Measurements from ENCODE around the gene ZNF385D. TPM values are rescaled to one million over a fixed set of nuclear protein-coding genes. Genes with fewer than 3 reads are reported as not detected.

ZNF385D gene
- total RNA-seq, 1 experiment from 2014 or later, result not detected

GRCh38 chr3:21750080-21750696 is 822 bp downstream of the ZNF385D start:
- Histone ChIP-seq H3K27me3 (ENCODE audit: insufficient read depth, low read length) (no peaks in the 10 kb centered on the region), H3K27ac (ENCODE audit: low read depth, low read length) (no peak overlapping the region), H3K4me1 (ENCODE audit: control insufficient read depth in 1 of 2, insufficient read depth in 2 of 2, low read length in 2 of 2) (no peaks in the 10 kb centered on the region), H3K4me2 (ENCODE audit: low read length) (no peak overlapping the region), H3K36me3 (ENCODE audit: control insufficient read depth in 1 of 2, insufficient read depth in 2 of 2, low read length in 2 of 2) (no peaks in the 10 kb centered on the region; a peak in 1 of 4 replicates), H4K20me1 (ENCODE audit: insufficient read depth) (no peaks in the 10 kb centered on the region), H3K79me2 (ENCODE audit: insufficient read depth, low read length) (no peaks in the 10 kb centered on the region), H2AFZ (ENCODE audit: low read depth, low read length, poor library complexity, severe bottlenecking) (no peak overlapping the region), H3K9me2 (ENCODE audit: insufficient read depth) (no peaks in the 10 kb centered on the region), H3K9ac (ENCODE audit: low read length) (no peak overlapping the region), H3K4me3 (replicated peaks in 1 of 2; ENCODE audit: low read depth in 1 of 2, low read length in 2 of 2) (no peak overlapping the region), H3K9me3 (ENCODE audit: control insufficient read depth in 1 of 2, insufficient read depth in 1 of 2, low read depth in 1 of 2, low read length in 2 of 2) (peaks cover 5 to 16% of the 10 kb centered on the region in 2 experiments; a peak in 2 of 4 replicates)
- ChIA-PET CTCF (no interaction called here), RAD21 (ENCODE audit: low non-redundant PET in 1 of 2, low total read pairs in 2 of 2, uncharacterized antibody in 2 of 2, unreplicated experiment in 2 of 2) (no interaction called here), POLR2A (no interaction called here)
- BruUV-seq (replicated peaks), result no TSS peak
- DNase-seq (ENCODE audit: low read depth, low spot score) (no peak), ATAC-seq (no peak)
- TF ChIP-seq YY1 (IDR thresholded peaks at IDR 0.05; ENCODE audit: extremely low read depth, insufficient replicate concordance, low read depth, low read length), result no peak
- TF ChIP-seq FOSL1 (IDR thresholded peaks at IDR 0.05; ENCODE audit: low read depth), result no peak
- TF ChIP-seq MAX (IDR thresholded peaks at IDR 0.05), result no peak
- TF ChIP-seq, protein P1, sequence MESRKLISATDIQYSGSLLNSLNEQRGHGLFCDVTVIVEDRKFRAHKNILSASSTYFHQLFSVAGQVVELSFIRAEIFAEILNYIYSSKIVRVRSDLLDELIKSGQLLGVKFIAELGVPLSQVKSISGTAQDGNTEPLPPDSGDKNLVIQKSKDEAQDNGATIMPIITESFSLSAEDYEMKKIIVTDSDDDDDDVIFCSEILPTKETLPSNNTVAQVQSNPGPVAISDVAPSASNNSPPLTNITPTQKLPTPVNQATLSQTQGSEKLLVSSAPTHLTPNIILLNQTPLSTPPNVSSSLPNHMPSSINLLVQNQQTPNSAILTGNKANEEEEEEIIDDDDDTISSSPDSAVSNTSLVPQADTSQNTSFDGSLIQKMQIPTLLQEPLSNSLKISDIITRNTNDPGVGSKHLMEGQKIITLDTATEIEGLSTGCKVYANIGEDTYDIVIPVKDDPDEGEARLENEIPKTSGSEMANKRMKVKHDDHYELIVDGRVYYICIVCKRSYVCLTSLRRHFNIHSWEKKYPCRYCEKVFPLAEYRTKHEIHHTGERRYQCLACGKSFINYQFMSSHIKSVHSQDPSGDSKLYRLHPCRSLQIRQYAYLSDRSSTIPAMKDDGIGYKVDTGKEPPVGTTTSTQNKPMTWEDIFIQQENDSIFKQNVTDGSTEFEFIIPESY (IDR thresholded peaks at IDR 0.05; ENCODE audit: extremely low read depth, insufficient replicate concordance, low read length), result no peak
- TF ChIP-seq TCF7L2 (IDR thresholded peaks at IDR 0.05; ENCODE audit: borderline replicate concordance, extremely low read depth, insufficient read depth, insufficient read length), result no peak
- TF ChIP-seq, protein P2, sequence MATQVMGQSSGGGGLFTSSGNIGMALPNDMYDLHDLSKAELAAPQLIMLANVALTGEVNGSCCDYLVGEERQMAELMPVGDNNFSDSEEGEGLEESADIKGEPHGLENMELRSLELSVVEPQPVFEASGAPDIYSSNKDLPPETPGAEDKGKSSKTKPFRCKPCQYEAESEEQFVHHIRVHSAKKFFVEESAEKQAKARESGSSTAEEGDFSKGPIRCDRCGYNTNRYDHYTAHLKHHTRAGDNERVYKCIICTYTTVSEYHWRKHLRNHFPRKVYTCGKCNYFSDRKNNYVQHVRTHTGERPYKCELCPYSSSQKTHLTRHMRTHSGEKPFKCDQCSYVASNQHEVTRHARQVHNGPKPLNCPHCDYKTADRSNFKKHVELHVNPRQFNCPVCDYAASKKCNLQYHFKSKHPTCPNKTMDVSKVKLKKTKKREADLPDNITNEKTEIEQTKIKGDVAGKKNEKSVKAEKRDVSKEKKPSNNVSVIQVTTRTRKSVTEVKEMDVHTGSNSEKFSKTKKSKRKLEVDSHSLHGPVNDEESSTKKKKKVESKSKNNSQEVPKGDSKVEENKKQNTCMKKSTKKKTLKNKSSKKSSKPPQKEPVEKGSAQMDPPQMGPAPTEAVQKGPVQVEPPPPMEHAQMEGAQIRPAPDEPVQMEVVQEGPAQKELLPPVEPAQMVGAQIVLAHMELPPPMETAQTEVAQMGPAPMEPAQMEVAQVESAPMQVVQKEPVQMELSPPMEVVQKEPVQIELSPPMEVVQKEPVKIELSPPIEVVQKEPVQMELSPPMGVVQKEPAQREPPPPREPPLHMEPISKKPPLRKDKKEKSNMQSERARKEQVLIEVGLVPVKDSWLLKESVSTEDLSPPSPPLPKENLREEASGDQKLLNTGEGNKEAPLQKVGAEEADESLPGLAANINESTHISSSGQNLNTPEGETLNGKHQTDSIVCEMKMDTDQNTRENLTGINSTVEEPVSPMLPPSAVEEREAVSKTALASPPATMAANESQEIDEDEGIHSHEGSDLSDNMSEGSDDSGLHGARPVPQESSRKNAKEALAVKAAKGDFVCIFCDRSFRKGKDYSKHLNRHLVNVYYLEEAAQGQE (IDR thresholded peaks at IDR 0.05; ENCODE audit: low read depth), result no peak
- TF ChIP-seq POLR2AphosphoS5 (IDR thresholded peaks at IDR 0.05; ENCODE audit: low read depth, low read length), result no peak
- no peak for TF ChIP-seq CEBPB (IDR thresholded peaks at IDR 0.05; ENCODE audit: low read depth)
- no peak for TF ChIP-seq SIN3A (IDR thresholded peaks at IDR 0.05; ENCODE audit: low read depth)
- no peak for TF ChIP-seq EZH2phosphoT487 (IDR thresholded peaks at IDR 0.05; ENCODE audit: borderline replicate concordance)
- no peak for TF ChIP-seq ZFX (IDR thresholded peaks at IDR 0.05)
- TF ChIP-seq EGR1 (IDR thresholded peaks at IDR 0.05; ENCODE audit: low read depth), result no peak
- no peak for TF ChIP-seq POLR2A (IDR thresholded peaks at IDR 0.05; ENCODE audit: borderline replicate concordance, extremely low read depth, insufficient read depth, insufficient read length)
- TF ChIP-seq CBX3 (IDR thresholded peaks at IDR 0.05; ENCODE audit: low read depth), result no peak
- TF ChIP-seq EZH2 (IDR thresholded peaks at IDR 0.05), result no peak
- TF ChIP-seq ZNF274 (IDR thresholded peaks at IDR 0.05; ENCODE audit: low read depth, low read length), result no peak
- no peak for TF ChIP-seq ELF1 (IDR thresholded peaks at IDR 0.05; ENCODE audit: borderline replicate concordance, low read depth)
- no peak for TF ChIP-seq SRF (IDR thresholded peaks at IDR 0.05; ENCODE audit: low read depth)
- no peak for TF ChIP-seq JUND (IDR thresholded peaks at IDR 0.05)
- no peak for TF ChIP-seq CTCF (IDR thresholded peaks at IDR 0.05 in 2 of 3, conservative IDR thresholded peaks at IDR 0.05 in 1 of 3; ENCODE audit: borderline replicate concordance in 1 of 3, insufficient read depth in 1 of 3, low read depth in 2 of 3, low read length in 2 of 3)
- intact Hi-C loops (cut with micrococcal nuclease), result no loop called here

Measured in HCT116 (cell line).